Sigmoid colon (tissue), 4 donors: Measurements from ENCODE around the gene AIG1.

Experiments
- EP300 ChIP-seq, 4 donors: sonication (generic); formaldehyde crosslinking; IDR thresholded peaks; one replicate each; pipeline ENCODE4 v1.6.1; 2017; ENCODE audit warnings: antibody characterized with exemption in 4 of 4
- POLR2A ChIP-seq, 2 donors: fragments of 450-650 bp; IDR thresholded peaks; one replicate each; pipeline ENCODE4 v1.6.1; 2016; ENCODE audit warnings: antibody characterized with exemption in 2 of 2, mild to moderate bottlenecking in 2 of 2, moderate library complexity in 2 of 2
- POLR2AphosphoS5 ChIP-seq, 4 donors: sonication (generic); formaldehyde crosslinking; IDR thresholded peaks; one replicate each; pipeline ENCODE4 v1.6.1; 2017; ENCODE audit warnings: antibody characterized with exemption in 4 of 4
- TF ChIP-seq, protein P1 (sequence below), 4 experiments: fragments of 450-650 bp in 3 of 4; fragments of 200-600 bp in 1 of 4; IDR thresholded peaks; one replicate each; pipeline ENCODE4 v1.5.1; 2016 to 2019; ENCODE audit warnings: antibody characterized with exemption in 4 of 4, mild to moderate bottlenecking in 3 of 4, moderate library complexity in 2 of 4

DNA sequence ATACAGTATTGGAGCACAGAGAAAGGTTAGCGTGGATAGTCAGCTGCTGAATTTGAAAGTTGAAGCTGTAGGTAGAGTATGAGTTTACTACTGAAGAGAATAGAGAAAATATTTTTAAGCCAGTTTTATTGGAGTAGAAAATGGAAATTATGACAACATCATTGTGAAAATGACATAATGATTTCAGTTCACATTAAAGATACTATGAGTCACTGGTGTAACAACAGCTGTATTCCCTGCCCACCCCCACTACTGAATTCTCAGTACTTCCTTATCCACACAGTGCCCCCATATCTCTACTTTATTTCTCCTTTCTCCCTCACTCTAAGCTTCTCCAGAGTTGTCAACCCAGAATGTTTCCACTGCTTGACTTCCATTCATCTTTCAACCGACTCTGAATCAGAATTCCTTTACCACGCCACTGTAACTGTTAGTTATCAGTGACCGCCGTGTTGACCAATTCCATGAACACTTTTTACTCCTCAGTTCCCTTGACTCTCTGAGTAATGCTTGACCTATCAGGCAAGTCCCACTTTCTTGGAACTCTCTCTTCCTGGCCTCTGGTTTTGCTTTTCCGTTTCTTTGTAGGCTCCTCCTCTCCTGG is 139.6 kb downstream of the AIG1 start:
- TF ChIP-seq, protein P1, sequence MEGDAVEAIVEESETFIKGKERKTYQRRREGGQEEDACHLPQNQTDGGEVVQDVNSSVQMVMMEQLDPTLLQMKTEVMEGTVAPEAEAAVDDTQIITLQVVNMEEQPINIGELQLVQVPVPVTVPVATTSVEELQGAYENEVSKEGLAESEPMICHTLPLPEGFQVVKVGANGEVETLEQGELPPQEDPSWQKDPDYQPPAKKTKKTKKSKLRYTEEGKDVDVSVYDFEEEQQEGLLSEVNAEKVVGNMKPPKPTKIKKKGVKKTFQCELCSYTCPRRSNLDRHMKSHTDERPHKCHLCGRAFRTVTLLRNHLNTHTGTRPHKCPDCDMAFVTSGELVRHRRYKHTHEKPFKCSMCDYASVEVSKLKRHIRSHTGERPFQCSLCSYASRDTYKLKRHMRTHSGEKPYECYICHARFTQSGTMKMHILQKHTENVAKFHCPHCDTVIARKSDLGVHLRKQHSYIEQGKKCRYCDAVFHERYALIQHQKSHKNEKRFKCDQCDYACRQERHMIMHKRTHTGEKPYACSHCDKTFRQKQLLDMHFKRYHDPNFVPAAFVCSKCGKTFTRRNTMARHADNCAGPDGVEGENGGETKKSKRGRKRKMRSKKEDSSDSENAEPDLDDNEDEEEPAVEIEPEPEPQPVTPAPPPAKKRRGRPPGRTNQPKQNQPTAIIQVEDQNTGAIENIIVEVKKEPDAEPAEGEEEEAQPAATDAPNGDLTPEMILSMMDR (IDR thresholded peaks at IDR 0.05): no peak
- TF ChIP-seq POLR2AphosphoS5 (IDR thresholded peaks at IDR 0.05) (no peak), POLR2A (IDR thresholded peaks at IDR 0.05) (no peak), EP300 (IDR thresholded peaks at IDR 0.05) (no peak)
